B cell (primary cell): ENCODE data around the gene PLEKHN1.
A peak's percentile ranks its signal among the peaks of the same experiment; 100 is the strongest.

ENCODE experiments used
- EZH2 ChIP-seq: IDR thresholded peaks from 2 replicates; pipeline ENCODE4 v1.6.1; 2012; ENCODE audit warnings: borderline replicate concordance, low read depth, mild to moderate bottlenecking, moderate library complexity, low read length; ENCODE audit not compliant: insufficient read depth, poor library complexity, severe bottlenecking
- TF ChIP-seq, protein P1 (sequence below): fragments of 200-600 bp; IDR thresholded peaks from one replicate; pipeline ENCODE4 v1.8.0; 2022; ENCODE audit warnings: antibody characterized with exemption, mild to moderate bottlenecking

DNA sequence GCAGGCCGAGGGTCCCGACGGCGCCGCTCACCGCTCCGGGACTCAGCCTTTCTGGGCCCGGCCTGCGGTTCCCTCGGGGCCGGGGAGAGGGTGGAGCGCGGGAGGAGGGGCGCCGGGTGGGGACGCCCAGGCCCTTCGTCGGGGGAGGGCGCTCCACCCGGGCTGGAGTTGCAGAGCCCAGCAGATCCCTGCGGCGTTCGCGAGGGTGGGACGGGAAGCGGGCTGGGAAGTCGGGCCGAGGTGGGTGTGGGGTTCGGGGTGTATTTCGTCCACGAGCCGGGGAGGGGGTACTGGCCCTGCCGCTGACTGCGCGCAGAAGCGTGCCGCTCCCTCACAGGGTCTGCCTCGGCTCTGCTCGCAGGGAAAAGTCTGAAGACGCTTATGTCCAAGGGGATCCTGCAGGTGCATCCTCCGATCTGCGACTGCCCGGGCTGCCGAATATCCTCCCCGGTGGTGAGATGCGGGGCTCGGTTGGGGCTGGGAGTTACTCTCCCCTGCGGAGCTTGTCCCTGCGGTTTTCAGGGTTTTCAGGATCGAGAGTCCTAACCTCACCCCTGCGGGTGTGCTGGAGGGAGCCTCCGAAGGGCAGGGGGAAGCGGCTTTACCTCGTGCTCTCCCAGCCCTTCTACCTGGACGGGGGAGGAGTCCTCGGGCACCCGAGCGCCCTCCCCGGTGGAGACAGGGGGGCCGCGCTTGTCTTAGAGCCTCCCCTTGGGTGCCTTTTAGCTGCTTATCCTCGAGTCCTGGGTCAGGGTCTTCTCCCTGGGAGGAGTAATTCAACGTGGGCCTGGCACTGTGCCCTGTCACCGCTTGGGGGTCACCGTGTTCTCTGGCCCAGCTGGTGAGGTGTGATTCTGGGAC is 40.5 kb upstream of the PLEKHN1 start:
- TF ChIP-seq, protein P1, sequence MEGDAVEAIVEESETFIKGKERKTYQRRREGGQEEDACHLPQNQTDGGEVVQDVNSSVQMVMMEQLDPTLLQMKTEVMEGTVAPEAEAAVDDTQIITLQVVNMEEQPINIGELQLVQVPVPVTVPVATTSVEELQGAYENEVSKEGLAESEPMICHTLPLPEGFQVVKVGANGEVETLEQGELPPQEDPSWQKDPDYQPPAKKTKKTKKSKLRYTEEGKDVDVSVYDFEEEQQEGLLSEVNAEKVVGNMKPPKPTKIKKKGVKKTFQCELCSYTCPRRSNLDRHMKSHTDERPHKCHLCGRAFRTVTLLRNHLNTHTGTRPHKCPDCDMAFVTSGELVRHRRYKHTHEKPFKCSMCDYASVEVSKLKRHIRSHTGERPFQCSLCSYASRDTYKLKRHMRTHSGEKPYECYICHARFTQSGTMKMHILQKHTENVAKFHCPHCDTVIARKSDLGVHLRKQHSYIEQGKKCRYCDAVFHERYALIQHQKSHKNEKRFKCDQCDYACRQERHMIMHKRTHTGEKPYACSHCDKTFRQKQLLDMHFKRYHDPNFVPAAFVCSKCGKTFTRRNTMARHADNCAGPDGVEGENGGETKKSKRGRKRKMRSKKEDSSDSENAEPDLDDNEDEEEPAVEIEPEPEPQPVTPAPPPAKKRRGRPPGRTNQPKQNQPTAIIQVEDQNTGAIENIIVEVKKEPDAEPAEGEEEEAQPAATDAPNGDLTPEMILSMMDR = no peak
- TF ChIP-seq EZH2 = peak; percentile 81
